Activated CD4-positive, alpha-beta T cell treated with anti-CD3 and anti-CD28 coated beads, Interleukin-2, amount 50 U/mL, for 4 hours (primary cell): Measurements from ENCODE around the gene EPHA6.
"Not testable (repeated sequence)": the region's sequence is repeated elsewhere in the genome, so short reads cannot be mapped to it uniquely, and the experiment has no call there.

ENCODE experiments used
- DNase-seq, 2 experiments: peaks; one replicate each; pipeline ENCODE4 v3.0.0-alpha.2; 2020

EPHA6 gene

GRCh38 chr3:97297032-97297431 is 482.6 kb downstream of the EPHA6 start:
- DNase-seq: no peak

DNA sequence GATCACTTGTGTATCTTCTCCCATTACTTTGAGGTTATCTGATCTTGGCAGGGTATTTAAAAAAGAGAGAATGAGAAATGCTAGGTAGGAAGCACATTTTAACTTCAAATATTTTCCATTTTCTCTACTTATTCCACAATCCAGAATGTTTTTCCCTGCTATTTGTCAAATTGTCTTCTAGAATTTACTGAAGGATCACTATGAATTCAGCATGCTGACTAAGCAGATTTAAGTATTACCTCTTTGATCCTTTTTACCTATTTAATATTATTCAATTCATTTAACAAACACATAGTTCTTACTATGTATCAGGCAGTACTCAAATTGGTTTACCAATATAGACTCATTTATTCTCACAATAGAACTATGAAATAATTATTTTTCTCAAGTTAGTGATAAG is 486.7 kb downstream of the EPHA6 start:
- DNase-seq: no peak

DNA sequence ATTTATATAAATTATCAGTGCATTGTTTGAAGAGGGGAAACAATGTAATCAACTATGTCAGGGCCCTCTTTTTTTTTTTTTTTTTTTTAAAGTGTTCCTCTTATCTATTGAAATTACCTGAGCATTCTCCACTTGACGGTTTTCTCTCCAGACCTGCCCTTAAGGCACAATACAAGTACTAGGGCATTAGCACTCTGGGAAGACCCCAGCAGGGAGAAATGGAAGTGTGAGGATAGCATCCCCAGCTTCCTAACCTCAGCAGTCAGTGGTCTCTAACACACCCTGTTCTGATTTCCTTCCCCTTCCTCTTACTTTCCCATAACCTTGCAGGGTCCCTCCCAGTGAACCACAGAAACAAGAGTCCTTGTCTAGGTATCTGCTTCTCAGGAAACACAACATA is 491.8 kb downstream of the EPHA6 start:
- no peak for DNase-seq

DNA sequence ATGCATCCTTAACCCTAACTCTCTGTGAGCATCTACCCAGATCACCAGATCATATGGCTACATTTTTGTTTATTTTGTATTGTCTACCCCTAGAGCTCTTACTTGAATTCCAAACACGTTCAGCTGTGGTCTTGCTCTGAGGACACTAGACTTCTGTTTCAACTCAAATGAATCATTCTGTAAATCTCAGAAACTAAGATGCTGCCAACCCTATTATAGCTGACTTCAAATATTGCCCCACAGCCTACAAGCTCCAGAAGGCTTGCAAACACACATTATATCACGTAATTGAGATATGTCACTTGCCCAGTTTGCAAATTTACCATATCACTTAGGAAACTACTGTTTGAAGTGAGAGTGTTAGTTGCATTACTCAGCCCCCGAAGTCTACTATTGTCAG is 524.0 kb downstream of the EPHA6 start:
- DNase-seq: no peak

GRCh38 chr3:97340940-97341339 is 526.5 kb downstream of the EPHA6 start:
- DNase-seq: no peak

DNA sequence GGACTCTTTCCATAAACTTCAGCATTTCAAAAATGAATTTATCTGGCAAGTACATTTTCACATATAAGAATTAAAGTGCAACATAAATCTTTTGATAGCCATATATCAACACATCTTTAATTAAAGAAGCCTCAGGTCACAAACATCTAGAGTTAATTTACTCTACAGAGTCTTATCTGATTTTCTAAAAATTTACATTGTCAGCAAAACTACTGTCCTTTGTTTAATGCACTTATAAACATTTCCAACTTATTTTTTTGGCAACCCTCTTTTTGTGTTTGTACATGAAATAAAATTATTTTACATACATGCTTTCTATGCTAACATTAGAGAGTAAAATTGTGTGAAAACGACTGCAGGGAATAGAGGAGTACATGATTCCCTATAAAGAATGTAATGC is 533.4 kb downstream of the EPHA6 start:
- no peak for DNase-seq

- DNase-seq: no peak
These were observed 536.6 kb downstream of the EPHA6 start for GRCh38 chr3:97350971-97351370.

GRCh38 chr3:97353176-97353575 is 538.8 kb downstream of the EPHA6 start:
- no peak for DNase-seq

DNA sequence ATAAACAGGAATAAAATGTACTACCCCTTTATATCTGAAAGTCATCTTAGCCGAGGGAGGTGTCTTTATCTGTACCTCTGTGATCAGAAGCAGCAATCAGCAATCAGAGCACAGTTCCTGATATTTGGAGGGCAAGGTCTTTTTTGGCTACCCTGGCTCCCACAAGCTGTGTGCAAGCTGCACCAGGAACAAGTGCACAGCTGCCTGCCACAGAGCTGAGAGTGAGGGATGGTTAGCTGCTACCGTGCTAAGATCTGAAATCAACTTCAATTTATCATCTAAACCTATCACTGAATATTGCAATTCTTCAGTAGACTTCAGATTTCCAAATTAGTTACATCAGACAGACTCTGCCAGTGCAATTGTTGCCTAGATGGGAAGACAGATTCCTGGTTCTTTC is 545.6 kb downstream of the EPHA6 start:
- DNase-seq: no peak

- no peak for DNase-seq
These were observed 546.4 kb downstream of the EPHA6 start for GRCh38 chr3:97360804-97361203.

DNA sequence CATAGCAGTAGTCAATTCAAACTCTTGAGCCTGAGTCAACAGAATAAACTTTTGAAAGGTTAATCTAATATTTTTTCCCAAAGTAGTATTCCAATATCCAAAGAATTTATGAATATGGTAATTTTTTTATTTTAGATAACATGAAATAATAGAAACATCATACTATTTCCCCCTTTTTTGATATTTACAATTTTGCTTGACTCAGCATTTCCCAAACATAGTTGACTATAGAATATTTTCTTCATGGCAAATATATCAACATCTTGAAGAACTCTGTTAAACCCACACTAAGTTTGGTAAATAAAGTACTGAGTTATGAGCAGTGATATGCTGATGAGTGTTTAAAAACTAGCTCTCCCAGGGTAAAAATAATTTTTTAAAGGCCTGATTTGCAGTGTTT is 570.2 kb downstream of the EPHA6 start:
- no peak for DNase-seq

- DNase-seq: no peak
These were observed 574.4 kb downstream of the EPHA6 start for GRCh38 chr3:97388774-97389173.

DNA sequence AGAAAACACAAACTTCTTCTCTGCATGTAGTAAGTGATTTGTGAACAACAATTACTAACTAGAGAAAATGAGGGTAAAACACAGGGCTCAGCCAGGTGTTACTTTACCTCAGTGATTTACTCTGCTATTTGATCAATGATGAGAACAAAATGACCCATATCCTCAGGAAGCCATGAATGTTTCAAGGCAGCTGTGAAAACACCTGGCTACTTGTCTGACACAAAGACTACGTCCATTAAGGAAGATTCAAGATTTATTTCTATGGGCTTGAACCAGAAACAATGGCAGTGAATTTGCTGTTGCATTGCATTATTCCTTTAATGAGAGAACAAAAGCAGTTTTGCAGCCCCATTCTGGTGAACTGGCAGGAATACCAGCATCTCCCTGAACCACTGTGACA is 575.5 kb downstream of the EPHA6 start:
- DNase-seq: no peak

GRCh38 chr3:97391167-97391566 is 576.8 kb downstream of the EPHA6 start:
- no peak for DNase-seq

- DNase-seq: no peak
These were observed 595.2 kb downstream of the EPHA6 start for GRCh38 chr3:97409612-97410011.

DNA sequence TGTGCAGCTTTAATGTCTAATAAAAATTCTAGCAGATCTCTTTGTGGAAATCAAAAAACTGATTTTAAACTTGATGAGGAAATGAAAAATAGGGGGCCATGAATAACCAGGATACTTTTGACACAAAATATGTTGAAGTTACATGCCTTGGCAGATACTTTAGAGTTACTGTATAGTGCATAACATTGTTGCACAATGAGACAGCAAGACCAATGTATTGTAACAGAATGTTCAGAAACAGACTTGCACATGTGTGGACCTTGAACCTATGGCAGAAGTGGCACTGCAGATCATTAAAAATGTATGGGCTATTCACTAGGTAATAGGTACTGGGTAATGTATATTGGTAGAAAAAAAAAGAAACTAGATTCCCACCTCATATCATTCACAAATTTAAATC is 607.2 kb downstream of the EPHA6 start:
- DNase-seq: no peak

DNA sequence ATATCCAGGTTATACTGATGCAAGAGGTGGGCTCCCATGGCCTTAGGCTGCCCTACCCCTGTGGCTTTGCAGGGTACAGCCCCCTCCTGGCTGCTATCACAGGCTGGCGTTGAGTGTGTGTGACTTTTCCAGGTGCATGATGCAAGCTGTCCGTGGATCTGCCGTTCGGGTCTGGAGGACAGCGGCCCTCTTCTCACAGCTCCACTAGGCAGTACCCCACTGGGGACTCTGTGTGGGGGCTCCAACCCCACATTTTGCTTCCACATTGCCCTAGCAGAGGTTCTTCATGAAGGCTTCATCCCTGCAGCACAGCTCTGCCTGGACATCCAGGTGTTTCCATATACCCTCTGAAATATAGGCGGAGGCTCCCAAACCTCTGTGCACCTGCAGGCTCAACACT is 610.6 kb downstream of the EPHA6 start:
- DNase-seq: no peak

GRCh38 chr3:97430601-97431000 is 616.2 kb downstream of the EPHA6 start:
- no peak for DNase-seq

DNA sequence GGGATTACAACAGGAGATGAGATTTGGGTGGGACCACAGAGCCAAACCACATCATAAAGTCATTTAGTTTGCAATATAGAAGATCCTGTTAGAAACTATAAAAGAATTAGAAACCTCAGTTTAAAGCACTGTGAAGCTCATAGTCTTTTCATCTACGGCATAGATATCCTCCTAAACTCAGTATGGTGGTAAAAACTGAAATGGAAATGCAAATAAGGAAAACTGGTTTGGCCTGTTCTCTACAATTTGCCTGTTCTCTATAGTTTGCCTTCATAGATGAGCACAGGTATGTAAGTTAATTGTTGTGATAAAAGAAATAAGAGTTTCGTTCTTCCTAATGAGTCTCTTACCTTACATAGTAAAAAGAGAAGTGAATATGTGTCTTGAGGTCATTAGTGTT is 618.5 kb downstream of the EPHA6 start:
- DNase-seq: no peak

DNA sequence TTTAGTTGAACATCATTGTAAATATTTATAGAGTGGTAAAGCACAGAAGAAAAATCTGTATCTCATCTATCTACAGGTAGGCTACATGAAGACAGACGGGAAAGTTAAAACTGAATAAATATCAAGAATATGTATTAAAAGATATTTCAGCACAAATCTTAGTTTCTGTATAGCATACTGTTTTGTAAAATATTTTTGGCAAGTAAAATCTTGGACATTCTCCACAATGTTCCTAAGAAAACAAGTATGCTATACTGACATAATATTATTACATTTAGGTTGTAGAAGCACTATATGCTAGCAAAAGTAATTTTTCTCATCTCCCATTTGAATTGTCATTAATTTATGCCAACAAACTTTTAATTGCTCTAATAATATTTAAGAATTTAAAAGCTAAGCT is 623.7 kb downstream of the EPHA6 start:
- no peak for DNase-seq

- DNase-seq: no peak
These were observed 625.0 kb downstream of the EPHA6 start for GRCh38 chr3:97439373-97439772.

DNA sequence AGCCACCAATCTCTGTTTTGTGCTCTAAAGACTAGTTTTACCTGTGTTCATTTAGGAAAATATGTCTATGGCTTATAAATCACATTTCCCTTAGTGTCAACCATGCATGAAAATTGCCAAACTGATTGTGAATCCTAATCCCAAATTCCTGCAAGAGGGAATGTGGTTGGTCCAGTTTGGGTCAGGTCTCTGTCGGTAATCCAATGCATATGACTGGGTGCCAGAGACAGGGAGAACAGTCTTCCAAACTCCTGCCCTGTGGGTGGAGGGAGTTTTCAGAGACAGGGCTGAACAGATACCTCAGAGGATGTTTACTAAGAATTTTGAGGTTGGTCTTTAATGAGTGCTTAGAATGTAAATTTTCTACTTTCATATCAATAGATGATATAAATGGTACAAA is 649.6 kb downstream of the EPHA6 start:
- no peak for DNase-seq

DNA sequence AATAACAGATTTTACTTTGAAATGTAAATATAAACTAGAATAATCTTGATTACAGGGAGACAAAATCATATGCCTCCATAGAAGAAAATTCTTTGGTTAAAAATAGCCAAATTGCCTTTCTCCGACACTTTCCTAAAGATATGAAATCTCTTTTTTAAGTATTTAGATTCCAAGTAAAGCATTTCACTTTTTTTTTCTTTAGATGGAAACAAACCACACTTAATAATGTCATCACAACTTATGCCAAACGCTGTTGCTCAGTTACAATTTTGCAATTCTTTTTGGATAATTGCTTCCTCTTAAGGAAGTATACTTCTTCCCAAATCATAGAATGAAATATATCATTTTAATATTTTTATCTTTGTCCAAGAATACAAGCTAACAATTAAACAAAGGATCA is 656.1 kb downstream of the EPHA6 start:
- no peak for DNase-seq

GRCh38 chr3:97479740-97480139 is 665.3 kb downstream of the EPHA6 start:
- DNase-seq: no peak

GRCh38 chr3:97480696-97481289 is 666.4 kb downstream of the EPHA6 start:
- not testable (repeated sequence) for DNase-seq

DNA sequence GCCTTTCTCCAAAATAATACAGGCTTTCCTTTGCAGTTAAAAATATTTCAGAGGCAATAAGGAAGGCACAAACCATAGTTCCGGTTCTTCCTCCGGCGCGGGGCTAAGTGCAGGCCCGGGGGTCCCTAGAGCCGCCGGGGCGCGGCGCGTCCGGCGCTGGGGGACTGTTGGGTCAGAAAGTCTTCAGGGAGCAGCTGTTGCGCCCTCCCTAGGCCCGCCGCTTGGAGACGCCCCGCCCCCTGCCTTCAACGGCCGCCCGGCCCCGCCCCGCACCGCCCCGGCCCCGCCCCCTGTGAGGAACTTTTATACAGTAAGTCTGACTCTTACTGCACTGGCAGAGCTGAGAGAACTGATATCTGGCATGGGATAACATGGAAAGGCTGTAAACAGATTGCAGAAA is 667.0 kb downstream of the EPHA6 start:
- DNase-seq: no peak
